NAMALWA (cell line): ENCODE results near the gene FAM78B.

ENCODE experiments used
- DNase-seq: peaks from one replicate; pipeline ENCODE4 v3.0.0-alpha.2; 2015; ENCODE audit warnings: low spot score

FAM78B gene

DNA sequence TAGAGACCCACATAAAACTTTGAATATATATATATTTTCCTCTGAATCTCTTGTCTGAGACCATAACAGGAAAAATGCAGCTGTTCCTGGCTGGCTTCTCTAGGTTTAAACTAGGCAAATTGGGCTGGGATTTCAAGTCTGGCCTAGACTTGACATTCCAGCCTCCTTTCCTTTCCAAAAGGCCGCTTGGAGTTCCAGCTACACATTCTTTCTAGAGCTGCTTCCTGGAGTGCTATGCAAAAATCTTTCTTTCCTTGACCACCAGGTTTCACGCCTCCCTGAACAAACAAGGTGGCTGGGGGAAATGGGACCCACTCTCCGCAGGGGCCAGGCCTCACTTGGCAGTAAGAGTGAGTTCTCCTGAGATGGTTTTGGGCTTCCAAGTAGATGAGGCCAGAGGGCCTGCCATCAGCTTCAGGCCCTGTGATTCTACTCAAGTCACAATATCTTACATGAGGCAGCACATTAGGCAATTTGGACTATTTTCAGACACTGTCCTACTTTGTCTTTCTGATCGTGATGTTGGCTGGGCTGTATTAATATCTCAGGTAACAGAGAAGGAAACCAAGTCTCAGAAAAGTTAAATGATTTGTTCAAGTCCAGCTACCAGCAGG, 102.4 kb downstream of the FAM78B start:
- DNase-seq = no peak

DNA sequence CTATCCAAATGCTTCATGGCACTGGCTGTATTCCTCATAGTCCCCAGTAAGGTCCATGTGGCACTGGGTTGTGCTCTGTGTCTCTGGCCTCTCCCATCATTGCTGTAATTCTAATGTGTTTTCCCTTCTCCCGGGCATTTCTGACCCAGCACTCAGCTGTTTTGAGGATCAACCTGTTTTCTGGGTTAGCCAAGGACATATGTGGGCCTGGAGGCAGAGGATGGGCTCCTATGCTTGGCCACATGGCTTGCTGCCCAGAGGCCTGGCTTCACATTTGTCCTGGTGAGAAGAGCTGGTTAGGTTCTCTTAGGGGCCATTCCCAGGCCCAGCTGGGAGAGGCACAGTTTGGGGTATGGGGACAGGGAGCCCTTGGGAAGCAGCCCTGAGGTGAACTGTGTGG, 103.1 kb downstream of the FAM78B start:
- no peak for DNase-seq

DNA sequence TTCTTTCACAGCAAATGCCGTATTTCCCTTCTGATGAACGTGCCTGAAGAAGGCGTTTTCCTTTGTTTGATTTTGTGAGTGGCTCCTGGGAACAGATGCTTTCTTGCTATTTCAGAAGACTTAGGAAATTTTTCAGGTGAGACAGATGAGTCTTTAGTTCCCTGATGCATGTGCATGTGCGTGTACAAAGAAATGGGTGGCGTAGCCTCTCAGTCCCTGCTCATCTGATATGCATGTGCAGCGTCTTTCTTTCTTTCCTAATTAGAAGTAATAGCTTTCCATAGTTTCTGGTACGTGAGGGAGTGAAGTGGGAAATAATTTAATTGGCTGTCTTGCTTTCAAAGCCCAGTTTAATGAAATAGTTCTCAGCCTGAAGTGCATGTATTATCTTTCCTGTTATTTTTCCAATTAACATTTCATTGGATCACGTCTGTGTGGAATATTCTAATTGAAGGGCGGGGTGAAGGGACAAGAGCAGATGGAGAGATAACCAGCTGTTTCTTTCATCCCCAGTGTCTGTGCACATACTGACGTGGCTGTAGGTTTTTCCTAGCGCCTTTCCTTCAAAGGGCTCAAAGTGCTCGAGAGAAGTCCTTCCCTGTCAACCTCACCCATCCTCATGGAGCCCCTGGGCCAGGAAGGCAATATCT, 104.3 kb downstream of the FAM78B start:
- no peak for DNase-seq

DNA sequence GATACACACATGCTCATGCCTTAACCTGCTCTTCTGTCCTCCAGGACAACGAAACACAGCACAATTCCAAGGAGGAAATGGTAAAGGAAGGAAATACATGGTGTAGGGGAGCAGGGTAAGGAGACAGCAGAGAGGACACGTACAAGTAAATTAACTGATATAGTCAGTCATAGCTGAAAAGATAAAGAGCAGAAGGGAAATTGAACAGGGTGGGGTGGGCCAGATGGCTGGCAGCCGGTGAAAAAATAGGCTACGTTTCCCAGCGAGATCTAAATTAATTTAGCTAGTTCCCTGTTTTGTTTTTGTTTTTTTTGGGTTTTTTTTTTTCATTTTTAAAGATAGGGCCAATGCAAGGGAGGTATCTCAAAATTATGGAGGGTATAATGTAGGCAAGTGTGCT, 109.2 kb downstream of the FAM78B start:
- DNase-seq = no peak

DNA sequence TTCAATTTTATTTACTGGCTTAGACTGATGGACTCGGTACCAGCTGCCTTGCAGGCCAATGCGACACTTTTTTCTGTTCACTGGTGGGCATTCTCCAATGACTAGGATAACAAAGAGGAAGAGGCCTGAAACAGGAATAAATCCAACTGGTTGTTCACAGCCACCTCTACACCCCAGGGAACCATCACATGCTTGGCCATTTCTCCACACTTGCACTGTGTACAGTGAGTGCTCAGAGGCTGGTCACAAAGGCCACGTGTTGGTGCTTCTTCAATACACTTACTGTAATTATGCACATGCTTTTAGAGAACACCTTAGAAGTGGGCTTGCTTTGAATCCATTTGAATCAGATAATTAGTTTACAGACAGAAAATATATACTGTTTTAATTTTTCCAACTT, 113.4 kb downstream of the FAM78B start:
- DNase-seq = no peak

DNA sequence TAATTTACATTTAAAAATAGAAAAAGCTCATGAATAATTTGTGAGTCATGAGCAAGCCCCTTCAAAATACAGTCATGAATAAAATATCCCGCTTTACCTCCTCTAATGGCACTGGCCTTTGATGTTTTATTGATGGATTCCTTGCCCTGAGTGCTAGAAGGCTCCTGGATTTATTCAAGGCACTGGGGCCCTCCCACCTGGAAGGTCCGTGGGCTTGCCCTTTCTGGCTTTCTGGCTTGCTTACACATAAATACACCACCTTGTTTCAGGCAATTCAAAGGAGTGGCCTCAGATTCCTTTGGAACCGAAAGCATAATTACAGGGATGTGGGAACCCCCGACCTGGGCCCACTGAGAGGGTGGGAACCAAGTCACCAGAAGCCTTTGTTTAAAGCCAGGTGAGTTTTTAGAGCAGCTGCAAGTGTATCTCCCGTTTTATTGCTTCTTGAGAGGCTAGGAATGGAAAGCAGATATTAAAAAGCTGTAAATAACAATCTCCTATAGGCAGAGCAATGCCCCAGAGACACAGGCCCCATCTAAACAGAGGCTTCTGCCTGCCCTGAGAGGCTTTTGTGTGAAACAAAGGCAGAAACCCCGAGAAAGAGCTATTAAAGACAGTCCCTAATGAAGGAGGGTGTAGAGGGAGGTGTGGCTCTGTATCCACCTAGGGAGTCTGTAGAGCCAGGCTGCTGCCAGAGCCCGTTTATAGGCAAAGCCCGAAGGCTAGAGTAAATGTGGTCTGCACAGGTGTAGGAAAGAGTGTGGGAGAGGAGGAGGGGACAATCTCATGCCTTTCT, 126.4 kb downstream of the FAM78B start:
- no peak for DNase-seq

DNA sequence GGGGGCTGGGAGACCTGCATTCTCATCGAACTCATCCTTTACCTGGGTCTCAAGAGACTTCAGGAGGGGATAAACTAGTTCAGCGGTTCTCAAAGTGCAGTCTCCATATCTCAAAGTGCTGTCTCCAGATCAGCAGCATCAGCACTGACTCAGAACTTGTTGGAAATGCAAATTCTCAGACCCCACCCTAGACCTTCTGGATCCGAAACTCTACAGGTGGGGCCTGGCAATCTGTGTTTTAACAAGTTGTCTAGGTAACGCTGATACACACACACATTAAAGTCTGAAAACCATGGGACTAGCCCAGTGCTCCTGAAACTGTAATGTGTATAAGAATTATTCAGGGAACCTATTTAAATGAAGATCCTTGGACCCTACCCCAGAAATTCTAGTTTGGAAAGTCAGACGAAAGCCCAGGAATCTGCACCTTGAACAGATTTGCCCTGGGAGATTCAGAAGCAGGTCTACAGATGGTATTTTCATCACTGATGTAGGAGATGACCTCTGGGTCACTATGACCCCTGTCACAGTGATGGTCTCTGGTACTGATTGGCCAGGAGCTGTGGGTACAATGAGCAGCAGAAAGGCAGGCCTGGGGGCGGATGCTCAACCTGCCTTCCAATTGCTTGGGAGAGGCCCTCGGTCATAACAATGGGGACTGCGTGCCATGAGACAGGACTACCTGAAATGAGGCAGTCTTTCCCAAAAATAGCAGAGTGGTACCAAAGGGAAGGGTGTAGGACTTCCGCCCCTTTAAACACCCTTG, 127.2 kb downstream of the FAM78B start:
- no peak for DNase-seq

DNA sequence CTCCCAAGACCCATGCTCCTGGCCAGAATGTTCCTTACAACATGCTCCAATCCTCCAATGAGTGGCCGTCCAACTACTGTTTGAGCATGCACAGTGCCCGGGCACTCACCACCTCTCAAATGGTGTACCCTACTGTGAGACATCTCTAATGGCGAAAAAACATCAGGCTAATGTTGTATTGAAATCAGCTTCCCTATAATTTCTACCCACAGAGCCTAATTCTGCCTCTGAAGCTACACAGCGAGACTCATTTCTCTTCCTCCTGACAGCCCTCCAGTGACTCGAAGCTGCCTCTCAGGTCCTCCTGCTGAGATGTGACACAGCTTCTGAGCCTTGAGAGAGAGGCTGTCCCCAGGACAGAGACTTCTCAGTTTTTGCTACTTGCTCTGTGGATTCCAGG, 130.7 kb downstream of the FAM78B start:
- no peak for DNase-seq

DNA sequence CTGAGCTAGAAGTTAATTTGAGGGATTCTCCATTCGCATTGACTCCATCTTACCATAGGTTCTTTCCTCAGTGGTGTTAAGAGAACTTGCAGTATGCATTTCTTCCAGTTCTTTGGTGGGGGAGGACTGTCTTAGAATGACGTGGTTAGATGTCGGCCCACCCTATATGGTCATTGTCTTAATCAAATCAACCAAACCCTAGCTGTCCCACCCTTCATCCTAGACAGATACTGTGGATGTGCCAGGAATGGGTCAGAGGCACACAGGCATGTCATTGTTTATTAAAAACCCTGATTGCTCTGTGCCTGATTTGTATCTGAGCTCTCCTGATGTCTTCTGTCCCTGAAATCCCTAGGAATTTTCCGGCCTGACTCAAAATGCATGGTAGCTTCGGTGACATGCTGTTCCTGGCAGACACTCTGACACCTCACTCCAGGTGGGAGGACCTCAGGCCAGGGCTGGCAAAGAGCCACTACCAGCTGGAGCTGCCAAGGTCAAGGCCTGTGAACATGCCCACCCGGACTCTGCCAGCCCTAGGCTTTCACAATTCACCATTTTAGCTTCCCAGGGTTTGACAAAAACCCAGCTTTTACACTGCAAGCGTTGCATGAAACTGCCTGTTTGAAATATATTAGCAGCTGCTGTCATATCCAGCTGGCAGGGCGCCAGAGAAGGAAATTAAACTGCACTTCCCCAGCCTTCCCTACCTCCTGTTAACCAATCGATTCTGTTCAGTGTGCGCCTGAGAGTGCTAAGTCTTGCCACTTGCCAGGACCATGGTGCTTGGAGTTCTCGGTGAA, 134.0 kb downstream of the FAM78B start:
- DNase-seq = no peak

DNA sequence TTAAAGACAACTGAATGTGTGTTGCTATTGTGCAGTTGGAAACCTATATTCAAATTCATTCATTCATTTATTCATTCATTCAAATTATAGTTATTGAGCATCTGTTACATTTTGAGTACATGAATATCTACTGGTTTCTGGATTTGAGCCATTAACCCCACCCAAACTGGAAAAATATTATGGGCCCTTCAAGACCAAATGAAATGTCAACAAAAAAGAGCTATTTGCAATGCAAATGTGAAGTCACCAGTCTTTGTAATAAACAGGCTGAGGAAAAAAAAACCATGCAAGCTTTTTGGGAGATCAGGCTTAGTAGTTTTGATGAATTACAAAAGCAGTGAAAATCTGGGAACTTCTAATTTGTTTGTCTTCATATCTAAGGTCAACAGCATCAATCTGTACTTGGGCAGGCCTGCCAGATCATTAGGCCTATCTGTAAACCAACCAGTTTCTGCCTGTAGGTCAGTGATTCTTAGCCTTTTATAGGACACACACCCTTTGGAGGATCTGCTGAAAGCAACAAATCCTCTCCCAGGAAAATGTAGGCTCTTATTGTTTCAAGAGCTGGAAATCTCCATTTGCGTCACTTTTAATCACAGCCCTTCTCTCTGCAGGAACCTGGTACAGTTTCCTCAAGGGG, 134.7 kb downstream of the FAM78B start:
- no peak for DNase-seq

DNA sequence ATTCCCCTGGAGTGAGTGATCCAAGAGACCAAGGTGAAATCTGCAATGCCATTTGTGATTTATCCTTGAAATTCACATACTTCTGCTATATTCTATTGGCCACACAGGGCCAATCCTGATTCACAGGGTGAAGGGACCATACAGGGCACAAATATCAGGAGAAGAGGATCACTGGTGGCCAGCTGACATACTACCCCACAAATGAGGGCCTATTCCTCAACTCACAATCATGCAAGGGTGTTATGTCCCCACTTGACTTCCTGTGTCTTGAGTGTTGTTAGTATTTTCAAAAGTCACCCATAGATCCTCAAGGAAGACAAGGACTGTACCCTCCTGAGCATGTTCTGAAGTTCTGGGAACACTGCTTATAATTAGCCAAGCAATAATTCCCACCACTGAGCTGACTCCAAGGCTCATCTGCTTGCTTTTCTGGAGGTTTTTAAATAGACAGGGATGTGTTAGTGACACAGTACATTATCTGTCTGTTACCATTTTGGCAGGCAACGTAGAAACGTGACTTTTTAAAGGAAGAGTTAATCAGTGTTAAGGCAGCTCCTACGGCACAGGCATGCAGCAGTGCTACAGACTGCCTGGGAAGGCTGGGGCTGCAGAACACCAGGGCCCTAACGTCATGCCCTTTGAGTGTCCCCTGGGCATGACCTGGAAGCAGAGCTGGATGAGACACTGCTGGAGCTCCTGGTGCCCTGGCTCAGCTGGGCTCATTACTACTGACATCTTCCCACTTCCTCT, 137.4 kb downstream of the FAM78B start:
- DNase-seq = no peak

DNA sequence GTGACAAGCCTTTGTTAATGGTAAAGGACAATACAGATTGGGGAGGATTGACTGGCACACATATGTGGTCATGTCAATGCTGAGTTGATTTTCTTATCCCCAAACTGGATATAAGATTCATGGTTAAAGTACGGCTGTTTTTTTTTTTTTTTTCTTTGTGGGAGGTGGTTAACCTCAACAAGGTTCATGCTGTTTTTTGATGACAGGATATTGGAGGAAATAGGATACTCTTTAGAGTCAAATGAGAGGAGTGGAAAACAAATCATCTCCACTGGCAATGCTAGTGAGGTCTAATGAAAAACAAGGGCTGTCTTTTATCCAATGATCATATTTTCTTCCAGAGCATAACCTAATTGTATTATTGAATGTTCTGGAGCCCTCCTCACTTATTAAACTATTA, 140.2 kb downstream of the FAM78B start:
- DNase-seq = no peak

DNA sequence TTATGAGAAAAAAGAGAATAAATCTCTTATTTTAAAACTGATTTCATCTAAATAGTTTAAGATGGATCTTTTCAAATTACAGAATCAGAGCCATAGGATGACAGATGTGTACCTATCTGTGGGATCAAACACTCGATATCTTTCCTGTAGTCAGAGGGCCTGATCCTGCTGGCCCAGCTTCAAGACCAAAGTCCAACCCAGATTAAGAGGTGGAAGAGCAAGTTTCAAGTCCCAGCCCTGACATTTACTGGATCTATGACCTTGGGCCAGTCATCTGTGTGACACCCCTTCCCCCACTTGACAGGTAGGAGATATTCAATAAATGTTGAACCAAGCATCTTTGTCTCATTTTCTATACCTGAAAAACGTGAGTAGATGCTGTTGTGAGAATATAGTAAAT, 140.7 kb downstream of the FAM78B start:
- no peak for DNase-seq

DNA sequence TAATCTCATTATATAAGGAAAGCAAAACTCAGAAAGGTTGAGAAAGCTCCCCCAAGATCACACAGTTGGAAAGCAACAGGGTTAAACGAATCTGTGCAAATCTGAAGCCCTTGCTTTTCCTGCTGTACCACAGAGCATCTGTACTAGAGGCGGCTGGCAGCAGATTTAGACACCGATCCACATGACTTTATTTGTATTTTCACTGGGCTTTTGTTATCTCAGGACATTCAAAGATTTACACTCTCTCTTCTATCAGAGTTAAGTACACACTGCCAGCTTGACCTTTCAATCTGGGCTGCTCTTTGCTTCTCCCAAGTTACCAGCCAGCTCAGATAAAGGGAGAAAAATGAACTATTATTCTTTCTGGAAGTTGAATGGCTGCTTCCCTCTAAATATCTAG, 146.6 kb downstream of the FAM78B start:
- DNase-seq = no peak
